Peyer's patch (tissue), 4 donors: ENCODE data around the gene SPAG6.

Experiments
- CTCF ChIP-seq, 6 experiments: fragments of 450-650 bp in 4 of 6; fragments of 200-600 bp in 2 of 6; sonication (generic) in 1 of 6; IDR thresholded peaks; one replicate each; pipeline ENCODE4 v1.5.1; 2017 to 2019; ENCODE audit warnings: antibody characterized with exemption in 6 of 6, mild to moderate bottlenecking in 3 of 6, moderate library complexity in 1 of 6
- POLR2A ChIP-seq, 2 donors: fragments of 450-650 bp; IDR thresholded peaks; one replicate each; pipeline ENCODE4 v1.5.1; 2017; ENCODE audit warnings: antibody characterized with exemption in 2 of 2, mild to moderate bottlenecking in 2 of 2, moderate library complexity in 2 of 2

GRCh38 chr10:22453948-22454591, 108.8 kb downstream of the SPAG6 start:
- TF ChIP-seq CTCF (IDR thresholded peaks at IDR 0.05) (no peak), POLR2A (IDR thresholded peaks at IDR 0.05) (no peak)
